K562 (cell line): Measurements from ENCODE around the gene PHB1. TPM values are rescaled to one million over a fixed set of nuclear protein-coding genes. Genes with fewer than 3 reads are reported as not detected.

ENCODE experiments used
- CBX8 ChIP-seq: fragments of 200-600 bp; sonication (generic); IDR thresholded peaks from 2 replicates; pipeline ENCODE4 v1.6.1; 2012; ENCODE audit warnings: borderline replicate concordance, mixed run types, low read depth, mild to moderate bottlenecking, moderate library complexity, mixed read lengths, low read length, control low read depth, inconsistent platforms; ENCODE audit not compliant: poor library complexity, severe bottlenecking; ENCODE audit errors: extremely low read depth
- HNRNPK ChIP-seq: fragments of 200-400 bp; formaldehyde crosslinking; IDR thresholded peaks from one replicate; pipeline ENCODE4 v1.6.1; 2018; ENCODE audit warnings: mild to moderate bottlenecking, low read depth, low read length; ENCODE audit not compliant: poor library complexity, severe bottlenecking
- MECOM ChIP-seq: fragments of 250-450 bp; sonication (Bioruptor Pico); IDR thresholded peaks from 2 replicates; pipeline ENCODE4 v1.8.0; 2022; ENCODE audit warnings: inconsistent platforms
- NFIX ChIP-seq: fragments of 250-450 bp; sonication (Bioruptor Pico); IDR thresholded peaks from 2 replicates; pipeline ENCODE4 v1.4.0; 2020; ENCODE audit warnings: low read depth, mild to moderate bottlenecking, moderate library complexity
- POLR2AphosphoS5 ChIP-seq: IDR thresholded peaks from 2 replicates; pipeline ENCODE4 v1.6.1; 2011; ENCODE audit warnings: mild to moderate bottlenecking, low read depth, low read length, moderate library complexity; ENCODE audit not compliant: control insufficient read depth, insufficient read depth
- PTRF ChIP-seq: fragments of 450-650 bp; IDR thresholded peaks from 2 replicates; pipeline ENCODE4 v1.6.1; 2016; ENCODE audit warnings: mild to moderate bottlenecking, missing genetic modification characterization, missing compliant biosample characterization
- TFAM ChIP-seq: fragments of 250-450 bp; sonication (Bioruptor Pico); conservative IDR thresholded peaks from 2 replicates; pipeline ENCODE4 v1.5.0; 2021; ENCODE audit warnings: mild to moderate bottlenecking, moderate library complexity
- ZNF140 ChIP-seq: fragments of 250-450 bp; sonication (Bioruptor Pico); IDR thresholded peaks from 2 replicates; pipeline ENCODE4 v1.8.0; 2021; ENCODE audit warnings: moderate library complexity, mild to moderate bottlenecking, inconsistent platforms
- ZNF224 ChIP-seq: sonication (generic); formaldehyde crosslinking; IDR thresholded peaks from 2 replicates; pipeline ENCODE4 v1.8.0; 2022; ENCODE audit warnings: mild to moderate bottlenecking, missing genetic modification reagents
- ZNF445 ChIP-seq: fragments of 250-450 bp; sonication (Bioruptor Pico); IDR thresholded peaks from 2 replicates; pipeline ENCODE4 v1.4.0; 2020; ENCODE audit warnings: low read depth, mild to moderate bottlenecking, moderate library complexity
- polyA plus RNA-seq, 8 experiments: library from polyadenylated mRNA; depleted of rRNA in 4 of 8; stranded (reverse) in 5 of 8; unstranded in 3 of 8; fragments of >200 nt; fragmentation: Nextera tagmentation in 2 of 8; fragmentation: Illumina TruSeq in 1 of 8; extraction: Ambion mirVana in 2 of 8; extraction: Trizol in 1 of 8; gene quantifications; 2 replicates each; pipeline versions ENCODE4 v1.2.1 to v1.2.3, GENCODE V29; 2011 to 2014; ENCODE audit warnings: inconsistent platforms in 1 of 8, missing spikeins in 1 of 8
- total RNA-seq, 7 experiments: library from RNA; depleted of rRNA in 6 of 7; stranded (reverse); fragments of >200 nt in 6 of 7; fragmentation: Illumina TruSeq in 2 of 7; extraction: Trizol in 2 of 7; gene quantifications; 2 replicates each; pipeline versions ENCODE4 v1.2.1 to v1.2.3, GENCODE V29; 2011 to 2021; ENCODE audit warnings: low replicate concordance in 1 of 7
- TF ChIP-seq, protein P1 (sequence below): fragments of 450-650 bp; IDR thresholded peaks from 2 replicates; pipeline ENCODE4 v1.6.1; 2016; ENCODE audit warnings: missing biosample characterization, missing genetic modification characterization
- TF ChIP-seq, protein P2 (sequence below): sonication (generic); formaldehyde crosslinking; IDR thresholded peaks from 2 replicates; pipeline ENCODE4 v1.8.0; 2022; ENCODE audit warnings: mild to moderate bottlenecking, missing genetic modification reagents, borderline replicate concordance
- TF ChIP-seq, protein P3 (sequence below), 2 experiments: fragments of 450-650 bp; IDR thresholded peaks; 2 replicates each; pipeline ENCODE4 v1.6.1; 2018; ENCODE audit warnings: mild to moderate bottlenecking in 2 of 2, low read depth in 1 of 2; ENCODE audit not compliant: partially characterized antibody in 2 of 2
- TF ChIP-seq, protein P4 (sequence below), 3 experiments: fragments of 200-800 bp in 1 of 3; fragments of 250-450 bp in 1 of 3; fragments of 450-650 bp in 1 of 3; sonication (Bioruptor Pico) in 1 of 3; sonication (Bioruptor generic) in 1 of 3; formaldehyde crosslinking in 1 of 3; IDR thresholded peaks; 2 replicates each; pipeline versions ENCODE4 v1.6.1 to v1.8.0; 2016 to 2022; ENCODE audit warnings: mild to moderate bottlenecking in 2 of 3, missing genetic modification characterization in 2 of 3, missing compliant biosample characterization in 1 of 3, moderate library complexity in 1 of 3

The PHB1 gene
- total and polyA plus RNA-seq, 9 of the 15 experiments (the other 6 are each of a cell fraction or from before 2014, with no cell fraction given): 191 to 818 (median 349) TPM

GRCh38 chr17:49414622-49415350 lies at the start of gene PHB1 (continued):
- TF ChIP-seq, protein P1, sequence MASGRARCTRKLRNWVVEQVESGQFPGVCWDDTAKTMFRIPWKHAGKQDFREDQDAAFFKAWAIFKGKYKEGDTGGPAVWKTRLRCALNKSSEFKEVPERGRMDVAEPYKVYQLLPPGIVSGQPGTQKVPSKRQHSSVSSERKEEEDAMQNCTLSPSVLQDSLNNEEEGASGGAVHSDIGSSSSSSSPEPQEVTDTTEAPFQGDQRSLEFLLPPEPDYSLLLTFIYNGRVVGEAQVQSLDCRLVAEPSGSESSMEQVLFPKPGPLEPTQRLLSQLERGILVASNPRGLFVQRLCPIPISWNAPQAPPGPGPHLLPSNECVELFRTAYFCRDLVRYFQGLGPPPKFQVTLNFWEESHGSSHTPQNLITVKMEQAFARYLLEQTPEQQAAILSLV: no peak
- TF ChIP-seq ZNF445 (CRISPR knock-in tag) (no peak), TFAM (no peak), ZNF140 (CRISPR knock-in tag) (no peak), PTRF (tag) (no peak), ZNF224 (no peak), CBX8 (no peak), NFIX (CRISPR knock-in tag) (no peak), MECOM (no peak), POLR2AphosphoS5 (peak; percentile 57; the same call in 1 of the 2 replicates), HNRNPK (no peak)
- TF ChIP-seq, protein P2, sequence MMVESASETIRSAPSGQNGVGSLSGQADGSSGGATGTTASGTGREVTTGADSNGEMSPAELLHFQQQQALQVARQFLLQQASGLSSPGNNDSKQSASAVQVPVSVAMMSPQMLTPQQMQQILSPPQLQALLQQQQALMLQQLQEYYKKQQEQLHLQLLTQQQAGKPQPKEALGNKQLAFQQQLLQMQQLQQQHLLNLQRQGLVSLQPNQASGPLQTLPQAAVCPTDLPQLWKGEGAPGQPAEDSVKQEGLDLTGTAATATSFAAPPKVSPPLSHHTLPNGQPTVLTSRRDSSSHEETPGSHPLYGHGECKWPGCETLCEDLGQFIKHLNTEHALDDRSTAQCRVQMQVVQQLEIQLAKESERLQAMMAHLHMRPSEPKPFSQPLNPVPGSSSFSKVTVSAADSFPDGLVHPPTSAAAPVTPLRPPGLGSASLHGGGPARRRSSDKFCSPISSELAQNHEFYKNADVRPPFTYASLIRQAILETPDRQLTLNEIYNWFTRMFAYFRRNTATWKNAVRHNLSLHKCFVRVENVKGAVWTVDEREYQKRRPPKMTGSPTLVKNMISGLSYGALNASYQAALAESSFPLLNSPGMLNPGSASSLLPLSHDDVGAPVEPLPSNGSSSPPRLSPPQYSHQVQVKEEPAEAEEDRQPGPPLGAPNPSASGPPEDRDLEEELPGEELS (CRISPR knock-in tag): no peak; the same call in 1 of the 2 replicates
- TF ChIP-seq, protein P3, sequence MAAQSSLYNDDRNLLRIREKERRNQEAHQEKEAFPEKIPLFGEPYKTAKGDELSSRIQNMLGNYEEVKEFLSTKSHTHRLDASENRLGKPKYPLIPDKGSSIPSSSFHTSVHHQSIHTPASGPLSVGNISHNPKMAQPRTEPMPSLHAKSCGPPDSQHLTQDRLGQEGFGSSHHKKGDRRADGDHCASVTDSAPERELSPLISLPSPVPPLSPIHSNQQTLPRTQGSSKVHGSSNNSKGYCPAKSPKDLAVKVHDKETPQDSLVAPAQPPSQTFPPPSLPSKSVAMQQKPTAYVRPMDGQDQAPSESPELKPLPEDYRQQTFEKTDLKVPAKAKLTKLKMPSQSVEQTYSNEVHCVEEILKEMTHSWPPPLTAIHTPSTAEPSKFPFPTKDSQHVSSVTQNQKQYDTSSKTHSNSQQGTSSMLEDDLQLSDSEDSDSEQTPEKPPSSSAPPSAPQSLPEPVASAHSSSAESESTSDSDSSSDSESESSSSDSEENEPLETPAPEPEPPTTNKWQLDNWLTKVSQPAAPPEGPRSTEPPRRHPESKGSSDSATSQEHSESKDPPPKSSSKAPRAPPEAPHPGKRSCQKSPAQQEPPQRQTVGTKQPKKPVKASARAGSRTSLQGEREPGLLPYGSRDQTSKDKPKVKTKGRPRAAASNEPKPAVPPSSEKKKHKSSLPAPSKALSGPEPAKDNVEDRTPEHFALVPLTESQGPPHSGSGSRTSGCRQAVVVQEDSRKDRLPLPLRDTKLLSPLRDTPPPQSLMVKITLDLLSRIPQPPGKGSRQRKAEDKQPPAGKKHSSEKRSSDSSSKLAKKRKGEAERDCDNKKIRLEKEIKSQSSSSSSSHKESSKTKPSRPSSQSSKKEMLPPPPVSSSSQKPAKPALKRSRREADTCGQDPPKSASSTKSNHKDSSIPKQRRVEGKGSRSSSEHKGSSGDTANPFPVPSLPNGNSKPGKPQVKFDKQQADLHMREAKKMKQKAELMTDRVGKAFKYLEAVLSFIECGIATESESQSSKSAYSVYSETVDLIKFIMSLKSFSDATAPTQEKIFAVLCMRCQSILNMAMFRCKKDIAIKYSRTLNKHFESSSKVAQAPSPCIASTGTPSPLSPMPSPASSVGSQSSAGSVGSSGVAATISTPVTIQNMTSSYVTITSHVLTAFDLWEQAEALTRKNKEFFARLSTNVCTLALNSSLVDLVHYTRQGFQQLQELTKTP (IDR thresholded peaks at IDR 0.05; ENCODE audit: low read depth in 1 of 2, partially characterized antibody in 2 of 2): peak in 1 of 2 experiments; percentile 100
- TF ChIP-seq, protein P4, sequence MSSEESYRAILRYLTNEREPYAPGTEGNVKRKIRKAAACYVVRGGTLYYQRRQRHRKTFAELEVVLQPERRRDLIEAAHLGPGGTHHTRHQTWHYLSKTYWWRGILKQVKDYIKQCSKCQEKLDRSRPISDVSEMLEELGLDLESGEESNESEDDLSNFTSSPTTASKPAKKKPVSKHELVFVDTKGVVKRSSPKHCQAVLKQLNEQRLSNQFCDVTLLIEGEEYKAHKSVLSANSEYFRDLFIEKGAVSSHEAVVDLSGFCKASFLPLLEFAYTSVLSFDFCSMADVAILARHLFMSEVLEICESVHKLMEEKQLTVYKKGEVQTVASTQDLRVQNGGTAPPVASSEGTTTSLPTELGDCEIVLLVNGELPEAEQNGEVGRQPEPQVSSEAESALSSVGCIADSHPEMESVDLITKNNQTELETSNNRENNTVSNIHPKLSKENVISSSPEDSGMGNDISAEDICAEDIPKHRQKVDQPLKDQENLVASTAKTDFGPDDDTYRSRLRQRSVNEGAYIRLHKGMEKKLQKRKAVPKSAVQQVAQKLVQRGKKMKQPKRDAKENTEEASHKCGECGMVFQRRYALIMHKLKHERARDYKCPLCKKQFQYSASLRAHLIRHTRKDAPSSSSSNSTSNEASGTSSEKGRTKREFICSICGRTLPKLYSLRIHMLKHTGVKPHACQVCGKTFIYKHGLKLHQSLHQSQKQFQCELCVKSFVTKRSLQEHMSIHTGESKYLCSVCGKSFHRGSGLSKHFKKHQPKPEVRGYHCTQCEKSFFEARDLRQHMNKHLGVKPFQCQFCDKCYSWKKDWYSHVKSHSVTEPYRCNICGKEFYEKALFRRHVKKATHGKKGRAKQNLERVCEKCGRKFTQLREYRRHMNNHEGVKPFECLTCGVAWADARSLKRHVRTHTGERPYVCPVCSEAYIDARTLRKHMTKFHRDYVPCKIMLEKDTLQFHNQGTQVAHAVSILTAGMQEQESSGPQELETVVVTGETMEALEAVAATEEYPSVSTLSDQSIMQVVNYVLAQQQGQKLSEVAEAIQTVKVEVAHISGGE (CRISPR knock-in tag; IDR thresholded peaks at IDR 0.05): peak in 1 of 3 experiments; percentile 76; a peak in 2 of 6 replicates
